Measurements from ENCODE around the gene CNN3. TPM values are rescaled to one million over a fixed set of nuclear protein-coding genes. Genes with fewer than 3 reads are reported as not detected.

CNN3 gene
- total and polyA plus RNA-seq, 2 donors (not counting 1 experiment from before 2014, with no cell fraction given), result 2.3 to 17.2 TPM

DNA sequence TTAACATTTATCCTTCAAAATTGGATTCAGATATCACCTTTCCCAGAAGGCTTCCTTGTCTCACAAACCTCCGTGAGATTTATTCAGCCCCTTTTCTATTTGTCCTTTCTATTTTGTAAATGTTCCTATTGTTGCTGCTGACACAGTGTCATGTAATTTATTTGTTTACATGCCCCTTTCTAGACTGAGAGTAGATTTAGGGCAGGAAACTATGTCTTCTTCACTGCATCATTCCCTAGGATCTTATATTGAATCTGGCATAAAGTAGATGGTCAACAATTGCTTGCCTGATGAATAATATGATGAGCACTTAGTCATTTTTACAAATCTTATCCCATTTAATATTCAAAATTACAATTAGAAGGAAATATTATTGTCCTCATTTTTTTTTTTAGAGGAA lies 8.1 kb upstream of the CNN3 start:
- H3K27ac Mint-ChIP-seq, result no peak overlapping the region
- CTCF ChIA-PET, result interaction anchor here (1.4 kb wide), 1 partner anchor 108 kb away, joined by 3 read pairs; no protein-coding TSS in a partner anchor

GRCh38 chr1:94934551-94934950 lies 7.6 kb upstream of the CNN3 start:
- no peak overlapping the region for H2AFZ ChIP-seq (ENCODE audit: insufficient read depth, low read depth, low read length, poor library complexity, severe bottlenecking)
- H3K36me3 ChIP-seq (replicated peaks in 1 of 2; ENCODE audit: control extremely low read depth in 1 of 2, control insufficient read depth in 1 of 2, extremely low read depth in 1 of 2, insufficient read depth in 2 of 2, low read length in 1 of 2), result no peaks in the 10 kb centered on the region
- CTCF ChIA-PET, result interaction anchor here (1.4 to 1.5 kb wide), 2 partner anchors 46 to 109 kb away, joined by 3 to 4 read pairs; no protein-coding TSS in a partner anchor
- WGBS (ENCODE audit: insufficient coverage), result no CpG with 5 or more reads among the region's 2 CpGs
- DNase-seq (no peak), ATAC-seq (ENCODE audit: low read depth) (no peak)
- no peaks in the 10 kb centered on the region for H3K9me3 ChIP-seq (ENCODE audit: control extremely low read depth in 1 of 3, control insufficient read depth in 2 of 3, insufficient read depth in 1 of 3, low read length in 2 of 3)
- POLR2A ChIA-PET, result no interaction called here
- no peaks in the 10 kb centered on the region for H4K20me1 ChIP-seq (ENCODE audit: control insufficient read depth, insufficient read depth, low read length, poor library complexity, severe bottlenecking)
- no peak overlapping the region for H3K4me3 ChIP-seq (ENCODE audit: control extremely low read depth in 1 of 5, extremely low read depth in 1 of 5, insufficient read depth in 1 of 5, low read depth in 2 of 5, low read length in 4 of 5)
- H3K4me2 ChIP-seq (replicated peaks; ENCODE audit: low read depth, low read length, poor library complexity, severe bottlenecking), result no peak overlapping the region
- TF ChIP-seq EZH2 (IDR thresholded peaks at IDR 0.05; ENCODE audit: borderline replicate concordance, insufficient read depth, low read depth, low read length, poor library complexity, severe bottlenecking), result no peak
- TF ChIP-seq CTCF (IDR thresholded peaks at IDR 0.05), result no peak
- H3K27me3 ChIP-seq (replicated peaks in 1 of 4; ENCODE audit: control extremely low read depth in 1 of 4, control insufficient read depth in 3 of 4, insufficient read depth in 4 of 4, low read length in 3 of 4), result no peaks in the 10 kb centered on the region
- no peaks in the 10 kb centered on the region for H3K9me3 Mint-ChIP-seq (ENCODE audit: insufficient read depth)
- H3K27ac Mint-ChIP-seq, result no peak overlapping the region
- no peaks in the 10 kb centered on the region for H3K4me1 ChIP-seq (ENCODE audit: control insufficient read depth in 2 of 2, insufficient read depth in 2 of 2, low read length in 2 of 2)
- no peaks in the 10 kb centered on the region for H3K4me1 Mint-ChIP-seq
- peaks cover 5% of the 10 kb centered on the region for H3K27me3 Mint-ChIP-seq
- no peak overlapping the region for H3K27ac ChIP-seq (ENCODE audit: low read length in 2 of 2)
- H3K79me2 ChIP-seq (ENCODE audit: control insufficient read depth, insufficient read depth, low read length), result no peaks in the 10 kb centered on the region
- no peak overlapping the region for H3K9ac ChIP-seq (ENCODE audit: low read length)
- H3K4me3 Mint-ChIP-seq, result no peak overlapping the region
- intact Hi-C loops (cut with micrococcal nuclease), result no loop called here

More for the DNA sequence above, 8.1 kb upstream of the CNN3 start:
- peaks cover 5% of the 10 kb centered on the region for H3K27me3 Mint-ChIP-seq
- Histone ChIP-seq H3K4me3 (ENCODE audit: control extremely low read depth in 1 of 5, extremely low read depth in 1 of 5, insufficient read depth in 1 of 5, low read depth in 2 of 5, low read length in 4 of 5) (no peak overlapping the region), H3K27ac (ENCODE audit: low read length in 2 of 2) (no peak overlapping the region), H3K36me3 (replicated peaks in 1 of 2; ENCODE audit: control extremely low read depth in 1 of 2, control insufficient read depth in 1 of 2, extremely low read depth in 1 of 2, insufficient read depth in 2 of 2, low read length in 1 of 2) (no peaks in the 10 kb centered on the region), H3K27me3 (replicated peaks in 1 of 4; ENCODE audit: control extremely low read depth in 1 of 4, control insufficient read depth in 3 of 4, insufficient read depth in 4 of 4, low read length in 3 of 4) (no peaks in the 10 kb centered on the region), H3K9ac (ENCODE audit: low read length) (no peak overlapping the region), H4K20me1 (ENCODE audit: control insufficient read depth, insufficient read depth, low read length, poor library complexity, severe bottlenecking) (no peaks in the 10 kb centered on the region), H3K4me1 (ENCODE audit: control insufficient read depth in 2 of 2, insufficient read depth in 2 of 2, low read length in 2 of 2) (no peaks in the 10 kb centered on the region), H3K79me2 (ENCODE audit: control insufficient read depth, insufficient read depth, low read length) (no peaks in the 10 kb centered on the region), H3K9me3 (ENCODE audit: control extremely low read depth in 1 of 3, control insufficient read depth in 2 of 3, insufficient read depth in 1 of 3, low read length in 2 of 3) (no peaks in the 10 kb centered on the region), H2AFZ (ENCODE audit: insufficient read depth, low read depth, low read length, poor library complexity, severe bottlenecking) (no peak overlapping the region), H3K4me2 (replicated peaks; ENCODE audit: low read depth, low read length, poor library complexity, severe bottlenecking) (no peak overlapping the region)
- ATAC-seq (ENCODE audit: low read depth) (no peak), DNase-seq (no peak)
- intact Hi-C loops (cut with micrococcal nuclease), result no loop called here
- no peaks in the 10 kb centered on the region for H3K9me3 Mint-ChIP-seq (ENCODE audit: insufficient read depth)
- POLR2A ChIA-PET, result no interaction called here
- no CpG with 5 or more reads among the region's 1 CpG for WGBS (ENCODE audit: insufficient coverage)
- no peaks in the 10 kb centered on the region for H3K4me1 Mint-ChIP-seq
- no peak for TF ChIP-seq CTCF (IDR thresholded peaks at IDR 0.05)
- TF ChIP-seq EZH2 (IDR thresholded peaks at IDR 0.05; ENCODE audit: borderline replicate concordance, insufficient read depth, low read depth, low read length, poor library complexity, severe bottlenecking), result no peak
- no peak overlapping the region for H3K4me3 Mint-ChIP-seq

Measured in B cell (primary cell).